Measurements from ENCODE around the gene ADH7. TPM values are rescaled to one million over a fixed set of nuclear protein-coding genes. Genes with fewer than 3 reads are reported as not detected.

The ADH7 gene
- total and polyA plus RNA-seq, 4 donors: 0.10 to 0.13 TPM; not detected in 2

Other genes with a start within 250 kb of the ADH7 start
- under 1 TPM; 0.26 to 0.84 TPM for gene ADH6, start 216.1 kb downstream of the ADH7 start, total RNA-seq
- 1 to 10 TPM in 1 of 2 donors, under 1 TPM in 1; 0.36 to 6.3 TPM for gene ADH6, start 216.1 kb downstream of the ADH7 start, polyA plus RNA-seq
- 1 to 10 TPM; 2.7 to 3.5 TPM for gene ADH1A, start 144.4 kb downstream of the ADH7 start, total RNA-seq
- 1 to 10 TPM in 1 of 2 donors, under 1 TPM in 1; 0.67 to 1.6 TPM for gene ADH1A, start 144.4 kb downstream of the ADH7 start, polyA plus RNA-seq
- 100 to 1,000 TPM; 502 to 753 TPM for gene ADH1B, start 113.9 kb downstream of the ADH7 start, total RNA-seq
- 1,000 to 10,000 TPM in 1 of 2 donors, 100 to 1,000 TPM in 1; 517 to 4,880 TPM for gene ADH1B, start 113.9 kb downstream of the ADH7 start, polyA plus RNA-seq
- gene ADH1C, start 82.6 kb downstream of the ADH7 start, total RNA-seq: 10 to 100 TPM in 1 of 2 donors, 1 to 10 TPM in 1; 3.4 to 11.7 TPM
- gene ADH1C, start 82.6 kb downstream of the ADH7 start, polyA plus RNA-seq: 10 to 100 TPM in 1 of 2 donors, 1 to 10 TPM in 1; 2.8 to 21.2 TPM
- not detected for gene C4orf17, start 75.7 kb upstream of the ADH7 start, total RNA-seq
- not detected for gene C4orf17, start 75.7 kb upstream of the ADH7 start, polyA plus RNA-seq
- gene TRMT10A, start 128.7 kb upstream of the ADH7 start, total RNA-seq: 1 to 10 TPM; 3.3 to 3.7 TPM
- gene TRMT10A, start 128.7 kb upstream of the ADH7 start, polyA plus RNA-seq: 1 to 10 TPM; 1.1 to 4.6 TPM
- gene MTTP, start 139.5 kb upstream of the ADH7 start, total RNA-seq: under 1 TPM; 0.48 to 0.65 TPM
- 10 to 100 TPM in 1 of 2 donors, not detected in 1; 13.6 TPM for gene MTTP, start 139.5 kb upstream of the ADH7 start, polyA plus RNA-seq
- 1 to 10 TPM in 1 of 2 donors, not detected in 1; 1.3 TPM for gene C4orf54, start 222.5 kb upstream of the ADH7 start, total RNA-seq
- under 1 TPM; under 0.01 TPM for gene C4orf54, start 222.5 kb upstream of the ADH7 start, polyA plus RNA-seq

Measured in aorta (tissue), 4 donors.